Right cardiac atrium (tissue), 5 donors: ENCODE results near the gene MBOAT7. TPM values are rescaled to one million over a fixed set of nuclear protein-coding genes. Genes with fewer than 3 reads are reported as not detected.

Source experiments
- ATAC-seq, 2 donors: fragments of 200-7000 bp; cut with Tn5 transposase; one replicate each; pipeline versions ENCODE4 v1.8.0 to v1.9.1; 2020; ENCODE audit warnings: moderate library complexity in 2 of 2, mild to moderate bottlenecking in 1 of 2
- DNase-seq, 3 donors: peaks; one replicate each; pipeline ENCODE4 v3.0.0-alpha.2; 2020
- H3K27ac ChIP-seq: one replicate; pipeline ENCODE4 v1.5.1; 2013; ENCODE audit warnings: mild to moderate bottlenecking, low read length, control low read depth, moderate library complexity
- H3K27me3 ChIP-seq: one replicate; pipeline ENCODE4 v1.6.1; 2013; ENCODE audit not compliant: control insufficient read depth, insufficient read depth
- H3K4me1 ChIP-seq: one replicate; pipeline ENCODE4 v1.6.1; 2013; ENCODE audit warnings: low read length; ENCODE audit not compliant: control insufficient read depth, insufficient read depth
- H3K4me3 ChIP-seq: one replicate; pipeline ENCODE4 v1.5.1; 2013; ENCODE audit warnings: low read length, control low read depth
- H3K9me3 ChIP-seq: one replicate; pipeline ENCODE4 v1.6.1; 2013; ENCODE audit warnings: low read length; ENCODE audit not compliant: control insufficient read depth
- WGBS: extraction: QIAGEN DNeasy Blood & Tissue Kit; methylation state at CpG from one replicate; pipeline ENCODE4 v1.1.7; 2013; 5-methylcytosine and 5-hydroxymethylcytosine counted together
- intact Hi-C, 4 donors: fragments of 100-400 bp; cut with DNase I; formaldehyde crosslinking; loops; one replicate each; pipeline versions ENCODE4 v1.11.0 to v1.14.0; 2022 to 2023
- polyA plus RNA-seq: library from polyadenylated mRNA; stranded (reverse); fragments of 200-250 nt; gene quantifications from one replicate; pipeline ENCODE4 v1.2.3, GENCODE V29; 2013
- total RNA-seq, 4 donors: library from RNA; stranded (reverse); fragmentation: NEBNext Ultra II Directional; extraction: Animal tissue kit (Norgen Biotek cat#: 25700); gene quantifications; one replicate each; pipeline ENCODE4 v1.2.1, GENCODE V29; 2021
- donor health status: healthy with polysubstance abuse.
- donor health status: DM: no; HTN: yes; CAD: no.
- donor health status: DM: no; HTN: no; CAD: no.
- donor health status: DM: no; HTN: yes; CAD: no; lungs with severe emphysema.
- donor health status: DM: yes; HTN: yes; CAD: no.

The MBOAT7 gene
- total and polyA plus RNA-seq, 5 donors, result 16.1 to 23.6 (median 19.9) TPM

DNA sequence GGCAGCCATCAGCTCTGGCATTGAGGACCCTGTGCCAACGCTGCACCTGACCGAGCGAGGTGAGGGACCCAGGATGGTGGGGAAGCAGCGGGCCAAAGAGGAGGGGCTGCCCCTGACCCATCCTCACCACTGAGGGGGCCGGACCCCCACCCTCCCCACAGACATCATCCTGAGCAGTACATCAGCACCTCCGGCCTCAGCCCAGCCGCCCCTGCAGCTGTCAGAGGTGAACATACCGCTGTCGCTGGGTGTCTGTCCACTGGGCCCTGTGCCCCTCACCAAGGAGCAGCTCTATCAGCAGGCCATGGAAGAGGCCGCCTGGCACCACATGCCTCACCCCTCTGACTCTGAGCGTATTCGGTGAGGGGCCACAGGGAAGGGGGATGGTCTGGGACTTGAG is 37.1 kb downstream of the MBOAT7 start:
- peak in 1 of 2 donors; percentile 4 for ATAC-seq
- H3K4me1 ChIP-seq, result no peaks in the 10 kb centered on the region
- H3K4me3 ChIP-seq, result no peak overlapping the region
- WGBS, result 88% methylated on average over 12 of the region's 12 CpGs
- intact Hi-C loops, result no loop called here
- DNase-seq, result no peak
- H3K27me3 ChIP-seq, result no peaks in the 10 kb centered on the region
- H3K9me3 ChIP-seq, result no peaks in the 10 kb centered on the region
- no peak overlapping the region for H3K27ac ChIP-seq

DNA sequence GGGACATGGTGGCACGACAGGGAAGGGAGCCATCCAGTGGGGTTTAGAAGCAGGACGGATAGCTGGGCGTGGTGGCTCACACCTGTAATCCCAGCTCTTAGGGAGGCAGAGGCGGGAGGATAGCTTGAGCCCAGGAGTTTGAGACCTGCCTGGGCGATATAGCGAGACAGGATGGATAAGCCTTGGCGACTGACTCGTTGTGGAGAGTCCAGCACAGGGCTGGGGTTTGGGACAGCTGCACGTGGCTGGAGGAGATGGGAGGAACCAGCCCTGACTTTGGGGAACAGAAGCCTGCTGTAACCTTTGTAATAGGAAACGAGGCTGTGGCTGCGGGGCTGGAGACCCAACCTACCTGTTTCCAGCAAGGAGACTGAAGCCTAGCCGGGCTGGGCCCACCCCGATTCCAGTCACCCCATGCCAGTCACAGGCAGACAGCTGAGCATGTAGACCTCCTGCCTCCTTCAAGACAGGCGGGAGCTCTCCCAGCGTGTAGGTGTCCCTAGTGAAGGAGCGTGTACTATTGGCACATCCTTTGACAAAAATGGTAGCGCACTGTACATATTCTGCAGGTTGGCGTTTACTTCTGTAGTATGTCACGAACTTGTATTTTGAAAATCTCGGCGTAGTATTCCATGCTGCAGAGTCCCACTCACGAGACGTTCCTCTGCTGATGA is 37.9 kb downstream of the MBOAT7 start:
- 84% methylated on average over 23 of the region's 23 CpGs for WGBS
- H3K4me3 ChIP-seq, result no peak overlapping the region
- H3K27me3 ChIP-seq, result no peaks in the 10 kb centered on the region
- peak in 1 of 3 donors; percentile 40 for DNase-seq
- H3K27ac ChIP-seq, result no peak overlapping the region
- intact Hi-C loops, result no loop called here
- no peaks in the 10 kb centered on the region for H3K4me1 ChIP-seq
- ATAC-seq, result no peak
- no peaks in the 10 kb centered on the region for H3K9me3 ChIP-seq

DNA sequence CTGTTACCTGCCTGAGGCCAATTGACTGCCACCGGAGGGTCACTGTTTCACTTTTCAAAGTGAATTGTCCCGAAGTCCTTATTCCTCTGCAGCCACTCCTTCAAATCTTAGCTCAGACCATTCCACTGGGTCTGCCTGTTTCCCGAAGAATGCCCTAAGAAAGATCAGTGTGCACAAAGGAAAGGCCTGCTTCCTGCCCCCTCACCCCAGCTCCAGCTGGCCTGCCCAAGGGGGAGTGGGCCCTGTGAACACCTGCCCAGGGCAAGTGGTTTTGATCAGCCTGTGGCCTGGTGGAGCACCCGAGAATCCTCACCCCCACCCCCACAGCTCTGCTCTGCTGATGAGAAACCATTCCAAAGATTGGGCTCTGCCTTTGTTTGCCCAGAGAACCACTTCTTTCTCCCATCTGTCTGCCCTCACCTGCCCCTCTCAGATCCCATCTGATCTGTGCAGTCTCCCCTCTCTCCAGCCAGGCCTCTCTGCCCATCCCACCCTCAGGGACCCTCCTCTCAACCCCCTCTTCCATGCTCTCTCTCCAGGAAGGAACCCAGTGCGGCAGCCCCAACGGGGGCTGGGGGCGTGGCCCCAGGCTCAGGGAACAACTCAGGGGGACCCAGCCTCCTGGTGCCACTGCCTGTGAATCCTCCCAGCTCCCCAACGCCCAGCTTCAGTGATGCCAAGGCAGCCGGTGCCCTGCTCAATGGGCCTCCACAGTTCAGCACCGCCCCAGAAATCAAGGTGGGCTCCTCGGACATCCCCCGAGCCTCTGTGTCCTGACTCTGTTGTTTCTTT is 40.2 kb downstream of the MBOAT7 start:
- no peak overlapping the region for H3K27ac ChIP-seq
- ATAC-seq, result no peak
- no peaks in the 10 kb centered on the region for H3K9me3 ChIP-seq
- DNase-seq, result no peak
- intact Hi-C loops, result no loop called here
- H3K4me1 ChIP-seq, result no peaks in the 10 kb centered on the region
- H3K4me3 ChIP-seq, result no peak overlapping the region
- WGBS, result 78% methylated on average over 12 of the region's 12 CpGs
- no peaks in the 10 kb centered on the region for H3K27me3 ChIP-seq

DNA sequence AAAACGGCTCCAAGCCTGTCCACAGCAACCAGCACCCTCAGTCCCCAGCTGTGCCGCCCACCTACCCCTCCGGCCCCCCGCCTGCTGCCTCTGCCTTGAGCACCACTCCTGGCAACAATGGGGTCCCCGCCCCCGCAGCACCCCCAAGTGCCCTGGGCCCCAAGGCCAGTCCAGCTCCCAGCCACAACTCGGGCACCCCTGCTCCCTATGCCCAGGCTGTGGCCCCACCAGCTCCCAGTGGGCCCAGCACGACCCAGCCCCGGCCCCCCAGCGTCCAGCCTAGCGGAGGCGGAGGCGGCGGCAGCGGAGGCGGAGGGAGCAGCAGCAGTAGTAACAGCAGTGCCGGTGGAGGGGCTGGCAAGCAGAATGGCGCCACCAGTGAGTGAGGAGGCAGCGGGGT is 41.2 kb downstream of the MBOAT7 start:
- Histone ChIP-seq H3K27ac (no peak overlapping the region), H3K4me1 (no peaks in the 10 kb centered on the region), H3K9me3 (no peaks in the 10 kb centered on the region), H3K27me3 (no peaks in the 10 kb centered on the region), H3K4me3 (no peak overlapping the region)
- intact Hi-C loops, result no loop called here
- DNase-seq, result peak in 1 of 3 donors; percentile 72
- 74% methylated on average over 19 of the region's 19 CpGs for WGBS
- ATAC-seq, result no peak

DNA sequence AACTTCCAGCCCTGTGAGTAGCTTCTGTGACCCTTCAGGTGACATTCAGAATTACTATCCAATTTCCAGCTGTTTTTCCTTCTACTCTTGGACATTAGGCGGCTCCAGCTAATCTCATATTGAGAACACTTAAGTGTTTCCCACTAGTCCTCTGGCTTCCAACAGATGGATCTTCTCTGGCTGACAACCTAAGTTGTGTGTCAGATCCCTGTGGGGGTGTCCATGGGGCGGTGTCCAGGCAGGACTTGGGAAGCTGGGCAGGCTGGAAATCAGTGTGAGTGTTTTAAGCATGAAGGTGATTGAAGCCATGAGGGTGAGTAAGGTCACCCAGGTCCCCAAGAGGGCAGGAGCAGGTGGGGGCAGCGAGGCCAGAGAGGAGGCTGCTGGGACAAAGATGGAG is 41.7 kb downstream of the MBOAT7 start:
- no peaks in the 10 kb centered on the region for H3K27me3 ChIP-seq
- intact Hi-C loops, result no loop called here
- H3K4me3 ChIP-seq, result no peak overlapping the region
- 65% methylated on average over 3 of the region's 3 CpGs for WGBS
- ATAC-seq (peak; percentile 4 to 19), DNase-seq (peak; percentile 55 to 77 (median 70))
- no peaks in the 10 kb centered on the region for H3K4me1 ChIP-seq
- H3K27ac ChIP-seq, result no peak overlapping the region
- H3K9me3 ChIP-seq, result no peaks in the 10 kb centered on the region

DNA sequence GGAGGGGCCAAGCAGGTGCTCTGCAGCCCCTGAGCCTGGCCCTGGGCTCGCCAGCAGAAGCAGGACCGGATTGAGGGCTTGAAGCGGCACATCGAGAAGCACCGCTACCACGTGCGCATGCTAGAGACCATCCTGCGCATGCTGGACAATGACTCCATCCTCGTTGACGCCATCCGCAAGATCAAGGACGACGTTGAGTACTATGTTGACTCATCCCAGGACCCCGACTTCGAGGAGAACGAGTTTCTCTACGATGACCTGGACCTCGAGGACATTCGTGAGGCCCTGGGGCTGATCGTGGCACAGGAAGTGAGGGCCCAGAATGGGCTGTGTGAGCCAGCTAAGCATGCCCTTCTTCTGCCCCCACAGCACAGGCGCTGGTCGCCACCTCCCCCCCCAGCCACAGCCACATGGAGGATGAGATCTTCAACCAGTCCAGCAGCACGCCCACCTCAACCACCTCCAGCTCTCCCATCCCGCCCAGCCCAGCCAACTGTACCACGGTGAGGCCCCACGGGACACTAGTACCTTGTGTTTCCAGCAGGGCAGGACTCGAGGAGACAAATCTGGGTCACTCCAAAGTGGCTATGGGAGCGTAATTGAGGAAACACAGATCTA is 43.7 kb downstream of the MBOAT7 start:
- no peak overlapping the region for H3K4me3 ChIP-seq
- ATAC-seq (no peak), DNase-seq (peak in 1 of 3 donors; percentile 56)
- H3K9me3 ChIP-seq, result no peaks in the 10 kb centered on the region
- no peaks in the 10 kb centered on the region for H3K4me1 ChIP-seq
- H3K27me3 ChIP-seq, result no peaks in the 10 kb centered on the region
- no peak overlapping the region for H3K27ac ChIP-seq
- intact Hi-C loops, result no loop called here
- WGBS, result 91% methylated on average over 28 of the region's 28 CpGs

DNA sequence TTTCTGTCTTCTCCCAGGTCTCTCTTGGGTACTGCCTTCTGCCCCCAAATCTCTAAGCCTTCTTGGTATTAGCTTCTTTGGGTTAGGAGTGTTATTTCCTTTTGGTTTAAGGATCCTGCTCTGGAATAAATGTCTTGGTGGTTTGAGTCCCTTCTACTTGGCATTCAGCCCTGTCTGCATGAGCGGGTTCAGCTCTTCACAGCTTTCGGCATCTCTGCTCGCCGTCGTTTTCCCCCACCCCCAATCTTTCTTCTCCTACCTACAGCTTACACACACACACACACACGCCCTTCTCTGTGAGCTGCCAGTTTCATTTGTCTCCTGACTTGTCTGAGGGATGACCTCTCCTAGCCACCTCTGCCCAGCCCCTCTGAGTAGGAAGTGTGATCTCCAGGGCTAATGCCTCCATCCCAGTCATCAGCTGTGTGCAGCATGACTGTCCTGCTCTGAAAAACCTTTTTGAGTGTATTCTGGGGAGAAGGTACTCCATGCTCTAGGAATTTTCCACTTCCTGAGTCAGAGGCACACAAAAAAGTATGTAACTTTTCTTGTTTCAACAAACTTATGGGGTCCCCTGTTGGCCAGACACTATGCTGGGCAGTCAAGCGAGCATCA is 47.1 kb downstream of the MBOAT7 start:
- ATAC-seq (no peak), DNase-seq (no peak)
- no peak overlapping the region for H3K4me3 ChIP-seq
- WGBS, result 84% methylated on average over 7 of the region's 7 CpGs
- H3K4me1 ChIP-seq, result peaks cover 3% of the 10 kb centered on the region
- intact Hi-C loops, result no loop called here
- no peaks in the 10 kb centered on the region for H3K27me3 ChIP-seq
- no peak overlapping the region for H3K27ac ChIP-seq
- H3K9me3 ChIP-seq, result no peaks in the 10 kb centered on the region

DNA sequence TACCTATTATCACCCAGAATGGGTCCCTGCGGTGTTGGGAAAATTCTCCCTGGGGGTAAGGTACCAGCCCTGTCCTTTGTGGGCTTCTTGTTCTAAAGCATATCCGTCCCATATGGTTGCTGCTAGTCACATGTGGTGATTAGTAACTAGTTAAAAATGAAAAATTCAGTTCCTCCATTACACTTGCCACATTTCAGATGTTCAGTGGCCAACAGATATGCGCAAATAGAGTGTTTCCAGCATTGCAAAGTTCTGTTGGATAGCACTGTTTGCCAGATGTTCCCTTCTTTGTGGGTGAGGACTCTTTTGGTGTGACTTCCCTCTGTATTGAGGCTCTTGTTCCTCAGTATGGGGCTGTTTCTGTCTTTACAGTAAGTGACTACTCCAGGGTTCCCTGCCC is 48.0 kb downstream of the MBOAT7 start:
- no peaks in the 10 kb centered on the region for H3K27me3 ChIP-seq
- H3K4me3 ChIP-seq, result no peak overlapping the region
- no peak for DNase-seq
- no peaks in the 10 kb centered on the region for H3K9me3 ChIP-seq
- intact Hi-C loops, result no loop called here
- peaks cover 3% of the 10 kb centered on the region for H3K4me1 ChIP-seq
- no peak for ATAC-seq
- 92% methylated on average over 3 of the region's 3 CpGs for WGBS
- H3K27ac ChIP-seq, result no peak overlapping the region

DNA sequence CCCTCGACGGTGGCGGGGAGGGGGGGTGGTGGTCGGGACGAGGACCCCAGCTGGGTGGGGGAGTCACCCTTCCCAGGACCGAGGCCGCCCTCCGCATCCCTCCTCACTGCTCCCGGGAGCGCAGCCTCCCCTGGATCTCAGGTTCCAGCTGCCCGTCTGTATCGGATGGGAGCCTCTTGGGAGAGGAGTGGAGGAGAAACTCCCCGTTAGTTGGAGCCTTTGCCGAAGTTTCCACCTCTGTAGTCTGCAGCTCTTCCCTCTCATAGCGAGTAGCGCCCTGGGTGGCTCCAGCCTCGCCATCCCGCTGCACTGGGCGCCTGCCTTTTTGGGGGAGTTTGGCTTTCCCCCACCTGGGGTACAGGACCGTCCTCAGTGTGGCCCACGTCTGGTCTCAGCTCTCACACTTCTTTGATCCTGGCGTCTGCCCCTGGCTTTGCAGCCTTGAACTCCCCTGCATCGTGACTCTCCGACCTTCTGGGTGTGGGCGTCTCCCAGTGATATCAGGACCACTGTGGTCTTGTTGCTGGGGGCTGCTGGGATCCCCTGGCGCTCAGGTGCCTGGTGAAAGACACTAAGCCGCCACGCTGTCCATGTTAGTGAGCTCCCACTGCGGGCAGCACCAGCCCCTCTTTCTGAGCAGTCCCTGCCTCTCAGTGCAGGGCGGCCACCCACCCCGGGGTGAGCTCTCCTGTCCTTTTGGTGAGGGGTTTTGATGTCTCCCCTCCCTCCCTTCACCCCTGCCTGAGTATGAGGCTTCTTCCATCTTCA is 50.7 kb downstream of the MBOAT7 start:
- intact Hi-C loops, result no loop called here
- no peaks in the 10 kb centered on the region for H3K27me3 ChIP-seq
- WGBS, result 23% methylated on average over 31 of the region's 31 CpGs
- H3K4me1 ChIP-seq, result peaks cover 5% of the 10 kb centered on the region
- no peaks in the 10 kb centered on the region for H3K9me3 ChIP-seq
- DNase-seq (peak in 2 of 3 donors; percentile 49 to 69), ATAC-seq (no peak)
- H3K4me3 ChIP-seq, result peak overlapping the region; percentile 88
- H3K27ac ChIP-seq, result no peak overlapping the region

DNA sequence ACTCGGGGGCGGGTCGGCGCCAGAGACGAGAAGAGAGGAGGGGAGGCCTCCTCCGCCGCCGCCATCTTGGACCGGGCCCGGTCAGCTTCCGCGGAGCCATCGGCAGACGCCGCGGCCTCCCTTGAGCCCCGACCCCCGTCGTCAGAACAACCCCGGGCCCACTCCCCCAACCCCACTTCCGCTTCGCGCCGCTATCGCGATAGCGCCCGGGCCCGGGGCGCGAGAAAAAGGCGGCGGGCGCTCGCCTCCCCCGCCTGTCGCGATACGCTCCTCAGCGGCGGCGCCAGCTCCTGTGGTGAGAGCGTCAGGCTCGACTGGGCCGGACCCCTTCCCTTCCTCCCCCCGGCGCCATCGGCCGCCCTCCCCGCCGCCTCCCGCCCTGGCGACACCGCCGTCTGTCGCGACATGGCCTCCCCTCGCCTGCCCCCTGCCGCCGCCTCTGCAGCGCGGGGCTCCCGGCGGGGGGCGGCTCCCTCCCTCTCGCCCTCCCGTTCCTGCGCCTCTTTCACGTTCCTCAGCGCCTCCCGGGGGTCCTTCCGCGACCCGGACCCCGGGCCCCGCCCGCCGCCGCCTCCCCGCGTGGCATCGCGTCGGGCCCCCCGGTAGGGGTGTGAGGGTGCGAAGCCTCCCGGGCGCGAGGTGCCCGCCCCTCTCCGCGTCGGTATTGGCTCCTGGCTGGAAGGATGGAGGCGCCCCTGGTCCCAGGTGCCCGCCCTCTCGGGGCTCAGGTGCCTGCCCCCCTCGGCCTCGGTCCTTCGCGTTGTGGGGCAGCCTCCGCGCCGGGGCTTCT is 51.5 kb downstream of the MBOAT7 start, which contains the start of gene CNOT3:
CNOT3 (plus strand) TSS at position 64 of the 790 bp plus-strand sequence. CDS start 5,217 bp downstream, outside the sequence.
- intact Hi-C loops, result no loop called here
- peak in 2 of 3 donors; percentile 73 to 78 for DNase-seq
- no peaks in the 10 kb centered on the region for H3K9me3 ChIP-seq
- peak within 1 kb of the TSS; percentile 88 for H3K4me3 ChIP-seq
- H3K4me1 ChIP-seq, result peaks cover 5% of the 10 kb centered on the region
- under 1% methylated on average over 103 of the region's 103 CpGs for WGBS
- H3K27me3 ChIP-seq, result no peaks in the 10 kb centered on the region
- no peak for ATAC-seq
- peak within 1 kb of the TSS; percentile 54 for H3K27ac ChIP-seq
